Activated CD4-positive, alpha-beta T cell treated with anti-CD3 and anti-CD28 coated beads, Interleukin-2, amount 10 ng/mL, durations not matched to agents 7 days and 5 days (primary cell): ENCODE results near the gene TNFSF11. TPM values are rescaled to one million over a fixed set of nuclear protein-coding genes. Genes with fewer than 3 reads are reported as not detected.

Source experiments
- CTCF ChIA-PET: fragments of 350-600 bp; sonication (Branson Sonifier 250); formaldehyde crosslinking; loops from one replicate; lab custom pipeline; 2021; ENCODE audit warnings: antibody characterized with exemption; lab: Charles Lee
- POLR2A ChIA-PET: fragments of 350-600 bp; sonication (Branson Sonifier 250); formaldehyde crosslinking; loops from one replicate; lab custom pipeline; 2021; ENCODE audit warnings: antibody characterized with exemption; lab: Charles Lee
- DNase-seq: peaks from one replicate; pipeline ENCODE4 v3.0.0-alpha.2; 2020
- H3K27ac Mint-ChIP-seq: one replicate; pipeline ENCODE4 v1.8.0; 2021; ENCODE audit warnings: mild to moderate bottlenecking, moderate library complexity, mixed read lengths
- H3K27me3 Mint-ChIP-seq: one replicate; pipeline ENCODE4 v1.8.0; 2021; ENCODE audit warnings: mixed read lengths
- H3K36me3 Mint-ChIP-seq: one replicate; pipeline ENCODE4 v1.8.0; 2021; ENCODE audit warnings: low read depth, mixed read lengths
- H3K4me1 Mint-ChIP-seq: one replicate; pipeline ENCODE4 v1.8.0; 2021; ENCODE audit warnings: mixed read lengths
- H3K4me3 Mint-ChIP-seq: one replicate; pipeline ENCODE4 v1.8.0; 2021; ENCODE audit warnings: mild to moderate bottlenecking, moderate library complexity, mixed read lengths
- H3K9me3 Mint-ChIP-seq: one replicate; pipeline ENCODE4 v1.8.0; 2021; ENCODE audit warnings: mixed read lengths
- total RNA-seq, 2 experiments: library from RNA; stranded (reverse); gene quantifications; one replicate each; pipeline ENCODE4 v1.2.3, GENCODE V29; 2021

Gene TNFSF11
- total RNA-seq = under 1 TPM; 0.77 to 0.87 TPM

DNA sequence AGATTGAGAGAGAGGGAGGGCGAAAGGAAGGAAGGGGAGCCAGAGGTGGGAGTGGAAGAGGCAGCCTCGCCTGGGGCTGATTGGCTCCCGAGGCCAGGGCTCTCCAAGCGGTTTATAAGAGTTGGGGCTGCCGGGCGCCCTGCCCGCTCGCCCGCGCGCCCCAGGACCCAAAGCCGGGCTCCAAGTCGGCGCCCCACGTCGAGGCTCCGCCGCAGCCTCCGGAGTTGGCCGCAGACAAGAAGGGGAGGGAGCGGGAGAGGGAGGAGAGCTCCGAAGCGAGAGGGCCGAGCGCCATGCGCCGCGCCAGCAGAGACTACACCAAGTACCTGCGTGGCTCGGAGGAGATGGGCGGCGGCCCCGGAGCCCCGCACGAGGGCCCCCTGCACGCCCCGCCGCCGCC, at the start of gene TNFSF11:
Gene TNFSF11, plus strand, starts transcription at position 142 of the 400 bp plus-strand sequence. Its CDS starts 152 bp downstream, at position 294.
- peaks cover 11% of the 10 kb centered on the region for H3K9me3 Mint-ChIP-seq
- H3K27me3 Mint-ChIP-seq = peaks cover 47% of the 10 kb centered on the region
- no peak within 1 kb of the TSS for H3K27ac Mint-ChIP-seq
- DNase-seq = no peak
- H3K4me1 Mint-ChIP-seq = peaks cover 17% of the 10 kb centered on the region
- CTCF ChIA-PET = interaction anchor here (0.6 kb wide), 1 partner anchor 9 kb away, joined by 3 read pairs; no protein-coding TSS in a partner anchor
- no peaks in the 10 kb centered on the region for H3K36me3 Mint-ChIP-seq
- H3K4me3 Mint-ChIP-seq = peak within 1 kb of the TSS; percentile 74
- POLR2A ChIA-PET = interaction anchor here (0.7 kb wide), 1 partner anchor 182 kb away, joined by 3 read pairs; no protein-coding TSS in a partner anchor

DNA sequence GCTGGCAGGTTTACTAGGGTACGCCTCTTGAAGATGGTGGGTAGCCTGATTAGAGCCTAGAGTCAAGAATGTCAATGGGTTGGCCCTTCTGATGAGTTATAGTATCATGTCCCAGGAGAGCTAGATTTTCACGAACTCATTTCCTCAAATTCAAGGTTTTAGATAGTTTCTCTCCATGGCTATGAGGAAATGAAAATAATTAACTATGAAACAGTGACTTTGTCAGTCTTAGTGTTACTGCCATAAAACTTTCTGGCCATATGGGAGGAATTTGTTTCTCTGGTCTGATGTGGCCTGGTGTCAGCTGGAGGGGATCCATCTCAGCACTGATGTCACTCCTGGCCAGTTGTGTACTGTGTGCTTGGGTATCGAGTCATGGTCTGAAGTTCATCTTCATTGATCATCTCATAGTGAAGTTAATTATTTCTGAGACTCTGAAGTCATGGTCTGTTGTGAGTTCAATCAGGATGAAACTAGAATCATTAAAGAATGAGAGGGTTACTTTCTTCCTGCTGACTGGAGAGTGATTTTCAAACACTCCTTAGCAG, 49.4 kb upstream of the TNFSF11 start:
- CTCF ChIA-PET = no interaction called here
- POLR2A ChIA-PET = no interaction called here
- no peak overlapping the region for H3K4me3 Mint-ChIP-seq
- no peaks in the 10 kb centered on the region for H3K36me3 Mint-ChIP-seq
- DNase-seq = no peak
- no peaks in the 10 kb centered on the region for H3K27me3 Mint-ChIP-seq
- no peaks in the 10 kb centered on the region for H3K4me1 Mint-ChIP-seq
- H3K27ac Mint-ChIP-seq = no peak overlapping the region
- peaks cover 4% of the 10 kb centered on the region for H3K9me3 Mint-ChIP-seq

GRCh38 chr13:42525035-42525504, 48.9 kb upstream of the TNFSF11 start:
- ChIA-PET POLR2A (no interaction called here), CTCF (no interaction called here)
- H3K36me3 Mint-ChIP-seq = peaks cover 2% of the 10 kb centered on the region
- no peak overlapping the region for H3K27ac Mint-ChIP-seq
- H3K4me1 Mint-ChIP-seq = no peaks in the 10 kb centered on the region
- no peaks in the 10 kb centered on the region for H3K27me3 Mint-ChIP-seq
- H3K4me3 Mint-ChIP-seq = no peak overlapping the region
- H3K9me3 Mint-ChIP-seq = peaks cover 3% of the 10 kb centered on the region
- DNase-seq = no peak

DNA sequence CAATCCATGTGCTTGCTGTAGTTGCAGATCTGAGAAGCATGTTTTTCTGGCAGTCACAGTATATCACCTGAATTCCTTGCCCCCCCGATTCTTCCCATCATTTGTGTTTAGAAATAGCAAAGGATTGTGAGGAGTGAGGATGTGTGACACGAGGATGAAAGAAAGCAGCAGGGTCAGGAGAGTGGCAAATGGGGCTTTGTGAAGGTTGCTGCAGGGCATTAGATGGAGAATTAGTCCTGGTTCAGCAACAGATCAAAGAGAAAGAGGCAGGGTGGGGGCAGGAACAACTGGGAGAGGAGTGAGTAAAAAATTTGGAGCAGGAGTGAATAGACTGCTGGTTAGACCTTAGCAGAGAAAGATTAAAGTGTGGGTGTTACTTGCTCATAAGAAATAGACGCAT, 47.7 kb upstream of the TNFSF11 start:
- H3K9me3 Mint-ChIP-seq = peaks cover 3% of the 10 kb centered on the region
- no peak overlapping the region for H3K27ac Mint-ChIP-seq
- H3K36me3 Mint-ChIP-seq = peaks cover 2% of the 10 kb centered on the region
- no peak for DNase-seq
- no peak overlapping the region for H3K4me3 Mint-ChIP-seq
- H3K27me3 Mint-ChIP-seq = no peaks in the 10 kb centered on the region
- POLR2A ChIA-PET = no interaction called here
- peaks cover 4% of the 10 kb centered on the region for H3K4me1 Mint-ChIP-seq
- CTCF ChIA-PET = no interaction called here

DNA sequence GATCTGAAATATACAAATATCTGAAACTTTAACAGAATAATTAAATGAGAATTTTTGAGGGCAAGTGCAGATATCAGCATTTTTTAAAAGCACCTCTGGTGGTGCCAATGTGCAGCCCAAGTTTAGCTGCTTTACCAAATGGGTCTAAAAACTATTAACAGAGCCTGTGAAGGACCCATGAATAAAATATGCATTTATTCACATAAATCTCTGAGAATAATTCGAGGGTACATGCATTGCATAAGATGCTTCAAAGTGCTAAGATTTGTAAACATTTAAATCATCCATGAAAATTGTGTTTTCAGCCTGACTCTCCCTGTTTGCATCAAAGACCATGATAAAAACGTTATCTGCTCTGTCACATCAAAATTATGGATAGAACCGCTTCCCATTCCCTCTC, 47.1 kb upstream of the TNFSF11 start:
- Mint-ChIP-seq H3K36me3 (peaks cover 2% of the 10 kb centered on the region), H3K9me3 (peaks cover 3% of the 10 kb centered on the region), H3K4me3 (no peak overlapping the region), H3K4me1 (peaks cover 4% of the 10 kb centered on the region), H3K27me3 (no peaks in the 10 kb centered on the region), H3K27ac (no peak overlapping the region)
- CTCF ChIA-PET = no interaction called here
- POLR2A ChIA-PET = no interaction called here
- no peak for DNase-seq

GRCh38 chr13:42532561-42533335, 41.2 kb upstream of the TNFSF11 start:
- Mint-ChIP-seq H3K27ac (no peak overlapping the region), H3K36me3 (peaks cover 2% of the 10 kb centered on the region), H3K27me3 (no peaks in the 10 kb centered on the region), H3K4me1 (peaks cover 4% of the 10 kb centered on the region), H3K4me3 (no peak overlapping the region), H3K9me3 (peaks cover under 1% of the 10 kb centered on the region)
- DNase-seq = no peak
- CTCF ChIA-PET = interaction anchor here (1.8 kb wide), 1 partner anchor 13 kb away, joined by 3 read pairs; no protein-coding TSS in a partner anchor
- POLR2A ChIA-PET = no interaction called here

- CTCF ChIA-PET = interaction anchor here (1.8 kb wide), 1 partner anchor 14 kb away, joined by 3 read pairs; no protein-coding TSS in a partner anchor
These were observed 40.7 kb upstream of the TNFSF11 start for GRCh38 chr13:42533336-42533591.

DNA sequence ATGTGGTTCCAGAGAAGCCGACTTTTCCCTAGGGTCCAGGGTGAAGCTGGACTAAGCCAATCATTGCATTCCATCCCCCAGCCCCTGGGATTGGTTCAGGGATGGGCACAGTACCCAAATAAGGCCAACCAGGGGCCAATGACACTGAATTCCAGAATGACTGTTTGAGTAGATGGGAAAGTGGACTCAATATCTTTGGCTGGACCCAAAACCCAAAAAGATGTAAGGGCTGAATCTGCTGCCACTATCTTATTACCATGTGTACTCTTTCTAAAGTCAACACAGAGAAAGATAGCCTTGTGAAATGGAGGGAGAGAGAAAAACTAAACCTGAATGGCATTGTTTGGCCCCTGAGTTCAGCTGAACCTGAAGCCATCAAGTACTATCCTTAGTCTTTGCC, 39.2 kb upstream of the TNFSF11 start:
- Mint-ChIP-seq H3K36me3 (peaks cover under 1% of the 10 kb centered on the region), H3K27ac (no peak overlapping the region), H3K4me3 (no peak overlapping the region), H3K27me3 (no peaks in the 10 kb centered on the region), H3K9me3 (peaks cover 4% of the 10 kb centered on the region), H3K4me1 (peaks cover 4% of the 10 kb centered on the region)
- no peak for DNase-seq
- CTCF ChIA-PET = no interaction called here
- POLR2A ChIA-PET = no interaction called here

More at GRCh38 chr13:42533336-42533591, 40.7 kb upstream of the TNFSF11 start:
- Mint-ChIP-seq H3K36me3 (peaks cover 2% of the 10 kb centered on the region), H3K9me3 (peaks cover 4% of the 10 kb centered on the region), H3K27ac (no peak overlapping the region), H3K4me3 (no peak overlapping the region), H3K27me3 (no peaks in the 10 kb centered on the region), H3K4me1 (peaks cover 4% of the 10 kb centered on the region)
- DNase-seq = no peak
- POLR2A ChIA-PET = no interaction called here

- ChIA-PET CTCF (interaction anchor here (1.3 kb wide), 1 partner anchor 21 kb away, joined by 3 read pairs; no protein-coding TSS in a partner anchor), POLR2A (no interaction called here)
- Mint-ChIP-seq H3K4me1 (no peaks in the 10 kb centered on the region), H3K27me3 (no peaks in the 10 kb centered on the region), H3K4me3 (no peak overlapping the region), H3K9me3 (peaks cover 4% of the 10 kb centered on the region), H3K27ac (no peak overlapping the region), H3K36me3 (no peaks in the 10 kb centered on the region)
- DNase-seq = no peak
These were observed 35.0 kb upstream of the TNFSF11 start for GRCh38 chr13:42538996-42539395.

- Mint-ChIP-seq H3K36me3 (no peaks in the 10 kb centered on the region), H3K4me3 (no peak overlapping the region), H3K27ac (no peak overlapping the region), H3K9me3 (peaks cover 4% of the 10 kb centered on the region), H3K4me1 (no peaks in the 10 kb centered on the region), H3K27me3 (no peaks in the 10 kb centered on the region)
- CTCF ChIA-PET = interaction anchor here (1.3 kb wide), 1 partner anchor 20 kb away, joined by 3 read pairs; no protein-coding TSS in a partner anchor
- DNase-seq = no peak
- POLR2A ChIA-PET = no interaction called here
These were observed 34.3 kb upstream of the TNFSF11 start for GRCh38 chr13:42539670-42540069.

- DNase-seq = no peak
- ChIA-PET POLR2A (no interaction called here), CTCF (interaction anchor here (1.0 to 1.1 kb wide), 2 partner anchors 12 to 17 kb away, joined by 3 read pairs; no protein-coding TSS in a partner anchor)
- Mint-ChIP-seq H3K4me1 (peaks cover 11% of the 10 kb centered on the region), H3K4me3 (no peak overlapping the region), H3K27me3 (no peaks in the 10 kb centered on the region), H3K36me3 (no peaks in the 10 kb centered on the region), H3K27ac (no peak overlapping the region), H3K9me3 (no peaks in the 10 kb centered on the region)
These were observed 30.6 kb upstream of the TNFSF11 start for GRCh38 chr13:42543215-42543797.

- peaks cover 18% of the 10 kb centered on the region for H3K4me1 Mint-ChIP-seq
- no peaks in the 10 kb centered on the region for H3K36me3 Mint-ChIP-seq
- CTCF ChIA-PET = interaction anchor here (1.5 kb wide), 1 partner anchor 26 kb away, joined by 3 read pairs; no protein-coding TSS in a partner anchor
- no peak overlapping the region for H3K4me3 Mint-ChIP-seq
- H3K27me3 Mint-ChIP-seq = no peaks in the 10 kb centered on the region
- H3K9me3 Mint-ChIP-seq = no peaks in the 10 kb centered on the region
- POLR2A ChIA-PET = no interaction called here
- no peak overlapping the region for H3K27ac Mint-ChIP-seq
- DNase-seq = no peak
These were observed 29.6 kb upstream of the TNFSF11 start for GRCh38 chr13:42544246-42544926.
